ENCODE results near the gene UNC5C. TPM values are rescaled to one million over a fixed set of nuclear protein-coding genes. Genes with fewer than 3 reads are reported as not detected.

The UNC5C gene
- total RNA-seq, 3 donors from 2014 or later, result 6.2 to 20.9 (median 6.2) TPM

- Histone ChIP-seq H3K36me3 (no peaks in the 10 kb centered on the region), H3K27me3 (no peaks in the 10 kb centered on the region), H3K9me3 (no peaks in the 10 kb centered on the region), H3K27ac (no peak overlapping the region), H3K4me3 (no peak overlapping the region), H3K4me1 (no peaks in the 10 kb centered on the region)
- TF ChIP-seq POLR2AphosphoS5 (IDR thresholded peaks at IDR 0.05) (no peak), POLR2A (IDR thresholded peaks at IDR 0.05) (no peak), CTCF (IDR thresholded peaks at IDR 0.05) (no peak)
- intact Hi-C loops (cut with DNase I; ENCODE audit: low total_unique reads), result no loop called here
- no peak for DNase-seq (ENCODE audit: low spot score in 2 of 2)
These were observed 78.2 kb downstream of the UNC5C start for GRCh38 chr4:95470622-95471021.

GRCh38 chr4:95469617-95470016 lies 79.2 kb downstream of the UNC5C start:
- no peaks in the 10 kb centered on the region for H3K4me1 ChIP-seq
- H3K27me3 ChIP-seq, result no peaks in the 10 kb centered on the region
- no peak overlapping the region for H3K27ac ChIP-seq
- intact Hi-C loops (cut with DNase I; ENCODE audit: low total_unique reads), result no loop called here
- TF ChIP-seq CTCF (IDR thresholded peaks at IDR 0.05) (no peak), POLR2AphosphoS5 (IDR thresholded peaks at IDR 0.05) (no peak), POLR2A (IDR thresholded peaks at IDR 0.05) (no peak)
- no peaks in the 10 kb centered on the region for H3K36me3 ChIP-seq
- H3K9me3 ChIP-seq, result no peaks in the 10 kb centered on the region
- no peak overlapping the region for H3K4me3 ChIP-seq
- no peak for DNase-seq (ENCODE audit: low spot score in 2 of 2)

- Histone ChIP-seq H3K27ac (no peak overlapping the region), H3K36me3 (no peaks in the 10 kb centered on the region), H3K4me3 (no peak overlapping the region), H3K27me3 (no peaks in the 10 kb centered on the region), H3K4me1 (no peaks in the 10 kb centered on the region), H3K9me3 (no peaks in the 10 kb centered on the region)
- intact Hi-C loops (cut with DNase I; ENCODE audit: low total_unique reads), result no loop called here
- no peak for TF ChIP-seq CTCF (IDR thresholded peaks at IDR 0.05)
- TF ChIP-seq POLR2A (IDR thresholded peaks at IDR 0.05), result no peak
- TF ChIP-seq POLR2AphosphoS5 (IDR thresholded peaks at IDR 0.05), result no peak
- no peak for DNase-seq (ENCODE audit: low spot score in 2 of 2)
These were observed 82.0 kb downstream of the UNC5C start for GRCh38 chr4:95466791-95467190.

GRCh38 chr4:95465010-95465409 lies 83.8 kb downstream of the UNC5C start:
- no peaks in the 10 kb centered on the region for H3K36me3 ChIP-seq
- TF ChIP-seq POLR2A (IDR thresholded peaks at IDR 0.05) (no peak), POLR2AphosphoS5 (IDR thresholded peaks at IDR 0.05) (no peak), CTCF (IDR thresholded peaks at IDR 0.05) (no peak)
- no peak for DNase-seq (ENCODE audit: low spot score in 2 of 2)
- H3K9me3 ChIP-seq, result no peaks in the 10 kb centered on the region
- H3K4me3 ChIP-seq, result no peak overlapping the region
- H3K27me3 ChIP-seq, result no peaks in the 10 kb centered on the region
- H3K4me1 ChIP-seq, result no peaks in the 10 kb centered on the region
- intact Hi-C loops (cut with DNase I; ENCODE audit: low total_unique reads), result no loop called here
- no peak overlapping the region for H3K27ac ChIP-seq

- Histone ChIP-seq H3K36me3 (no peaks in the 10 kb centered on the region), H3K4me1 (no peaks in the 10 kb centered on the region), H3K9me3 (no peaks in the 10 kb centered on the region), H3K4me3 (no peak overlapping the region), H3K27ac (no peak overlapping the region), H3K27me3 (no peaks in the 10 kb centered on the region)
- TF ChIP-seq POLR2A (IDR thresholded peaks at IDR 0.05) (no peak), CTCF (IDR thresholded peaks at IDR 0.05) (no peak), POLR2AphosphoS5 (IDR thresholded peaks at IDR 0.05) (no peak)
- no peak for DNase-seq (ENCODE audit: low spot score in 2 of 2)
- intact Hi-C loops (cut with DNase I; ENCODE audit: low total_unique reads), result no loop called here
These were observed 85.9 kb downstream of the UNC5C start for GRCh38 chr4:95462921-95463320.

Data from breast epithelium (tissue), 4 donors.